Hepatic stellate cell (primary cell): ENCODE measurements around the gene HIGD1A.
"Not testable (repeated sequence)": the region's sequence is repeated elsewhere in the genome, so short reads cannot be mapped to it uniquely, and the experiment has no call there.

ENCODE experiments used
- DNase-seq: peaks from one replicate; pipeline ENCODE4 v3.0.0; 2011; ENCODE audit warnings: low spot score

The HIGD1A gene

DNA sequence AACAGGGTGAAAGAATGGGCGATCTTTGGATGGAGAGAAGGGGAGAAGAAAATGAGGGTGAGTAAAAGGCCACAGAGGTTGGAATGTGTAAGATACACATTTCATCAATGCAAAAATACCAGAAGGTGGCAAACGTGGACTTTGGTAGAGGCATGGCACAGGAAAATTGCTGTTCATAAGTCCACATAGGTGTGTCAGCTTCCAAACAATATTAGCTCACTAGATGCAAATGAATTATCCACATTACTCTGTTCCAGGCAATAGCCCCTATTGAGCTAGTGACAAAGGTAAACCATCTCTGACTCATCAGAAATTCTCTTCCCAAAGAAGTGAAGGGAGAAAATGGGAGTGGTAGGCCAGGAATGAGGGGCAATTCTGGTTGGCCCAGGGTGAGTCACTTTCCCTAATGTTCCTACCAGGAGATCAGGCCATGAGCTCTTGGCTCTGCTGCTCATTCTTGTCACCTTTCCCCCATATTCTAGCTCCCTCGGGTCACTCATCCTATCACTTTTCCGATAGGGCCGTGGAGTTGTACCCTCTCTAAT, 24.9 kb upstream of the HIGD1A start:
- no peak for DNase-seq

DNA sequence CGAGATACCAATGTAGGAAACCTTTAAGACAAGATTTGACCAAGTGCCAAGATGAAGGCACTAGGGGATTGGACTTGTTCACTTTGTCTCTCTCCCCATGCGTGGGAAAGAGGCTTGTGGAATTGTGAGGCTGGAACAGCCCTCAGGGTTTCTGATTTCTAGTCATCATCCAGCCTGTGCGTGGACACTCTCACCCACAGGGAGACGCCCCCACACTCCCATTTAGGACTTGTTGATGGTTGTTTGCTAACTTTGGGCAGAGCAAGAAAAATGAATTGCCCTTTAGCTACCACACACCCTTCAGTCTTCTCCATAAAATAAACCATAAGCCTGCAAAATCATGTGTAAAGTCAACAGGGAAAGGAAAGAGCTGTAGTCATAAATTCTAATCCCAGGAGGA, 23.4 kb upstream of the HIGD1A start:
- DNase-seq = no peak

DNA sequence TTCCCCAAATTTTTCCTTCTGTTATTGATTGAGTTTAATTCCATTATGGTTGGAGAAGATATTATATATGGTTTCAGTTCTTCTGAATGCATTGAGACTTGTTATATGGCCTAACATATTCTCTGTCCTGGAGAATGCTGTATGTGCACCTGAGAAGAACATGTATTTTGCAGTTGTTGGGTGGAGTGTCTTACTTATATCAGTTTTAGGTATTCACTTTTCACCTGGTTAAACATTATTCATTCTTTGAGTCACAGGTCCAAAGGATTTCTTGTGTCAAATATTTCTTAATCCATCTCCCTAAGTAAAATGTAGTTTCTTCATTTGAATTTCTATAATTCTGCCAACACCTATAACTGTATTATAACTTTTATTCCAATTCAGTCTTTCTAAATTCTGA, 22.7 kb upstream of the HIGD1A start:
- DNase-seq = no peak

DNA sequence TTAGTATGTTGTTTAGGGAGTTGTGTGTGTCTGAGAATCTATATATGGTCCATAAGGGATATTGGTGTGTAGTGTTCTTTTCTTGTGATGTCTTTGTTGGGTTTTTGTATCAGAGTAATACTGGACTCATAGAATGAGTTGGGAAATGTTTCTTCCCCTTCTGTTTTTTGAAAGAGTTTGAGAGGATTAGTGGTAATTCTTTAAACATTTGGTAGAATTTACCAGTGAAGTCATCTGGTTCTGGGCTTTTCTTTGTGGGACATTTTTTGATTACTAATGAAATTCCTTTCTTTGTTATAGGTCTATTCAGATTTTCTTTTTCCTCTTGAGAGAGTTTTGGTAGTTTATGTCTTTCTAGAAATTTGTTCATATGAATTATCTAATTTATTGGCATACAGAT, 21.9 kb upstream of the HIGD1A start:
- DNase-seq = no peak

DNA sequence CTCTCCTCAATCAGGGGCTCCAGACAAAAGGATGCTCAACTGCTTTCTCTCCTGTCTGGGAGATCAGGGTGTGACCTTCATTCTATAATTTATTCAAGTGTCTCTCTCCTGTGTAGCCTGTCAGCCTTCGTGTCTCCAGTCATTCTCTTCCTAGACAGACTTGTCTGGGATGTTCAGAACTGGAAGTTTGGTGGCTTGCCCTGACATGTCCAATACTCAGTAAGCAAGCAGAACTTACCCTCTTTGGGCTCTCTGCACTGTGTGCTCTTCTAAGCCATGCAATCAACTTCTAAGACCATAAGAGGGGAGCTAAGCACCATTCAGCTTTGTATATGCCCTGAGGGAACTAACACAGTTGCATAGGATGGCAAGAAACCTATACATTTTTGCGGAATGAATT, 19.1 kb upstream of the HIGD1A start:
- DNase-seq = no peak

DNA sequence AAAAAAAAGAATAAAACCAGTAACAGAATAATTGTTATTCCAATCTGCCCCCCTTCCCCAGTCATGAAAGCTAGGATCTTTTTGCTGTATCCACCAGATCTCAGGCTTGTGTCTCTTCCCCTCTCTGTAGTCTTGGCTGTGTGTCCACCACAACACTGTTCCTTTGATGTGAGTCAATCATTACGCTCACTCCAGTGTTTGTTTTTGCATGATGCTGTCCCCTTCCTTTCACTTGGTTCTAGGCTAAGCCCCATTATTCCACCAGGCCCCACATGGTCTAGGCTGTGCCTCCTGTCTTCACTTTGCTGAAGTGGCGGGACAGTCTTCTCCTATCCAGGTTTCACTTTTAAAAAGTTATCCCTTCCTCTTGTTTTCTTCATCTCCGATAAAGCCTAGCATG, 18.5 kb upstream of the HIGD1A start:
- no peak for DNase-seq

DNA sequence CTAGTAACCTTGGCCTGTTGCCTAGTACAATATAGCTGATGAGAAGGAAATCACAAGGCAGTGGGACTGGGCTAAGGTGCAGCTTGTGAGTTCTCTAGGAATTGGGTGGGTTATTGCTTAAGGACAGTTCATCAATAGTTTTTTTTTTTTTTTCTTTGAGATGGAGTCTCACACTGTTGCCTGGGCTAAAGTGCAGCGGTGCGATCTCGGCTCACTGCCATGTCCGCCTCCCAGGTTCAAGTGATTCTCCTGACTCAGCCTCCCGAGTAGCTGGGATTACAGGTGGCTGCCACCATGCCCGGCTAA, 16.4 kb upstream of the HIGD1A start:
- no peak for DNase-seq

DNA sequence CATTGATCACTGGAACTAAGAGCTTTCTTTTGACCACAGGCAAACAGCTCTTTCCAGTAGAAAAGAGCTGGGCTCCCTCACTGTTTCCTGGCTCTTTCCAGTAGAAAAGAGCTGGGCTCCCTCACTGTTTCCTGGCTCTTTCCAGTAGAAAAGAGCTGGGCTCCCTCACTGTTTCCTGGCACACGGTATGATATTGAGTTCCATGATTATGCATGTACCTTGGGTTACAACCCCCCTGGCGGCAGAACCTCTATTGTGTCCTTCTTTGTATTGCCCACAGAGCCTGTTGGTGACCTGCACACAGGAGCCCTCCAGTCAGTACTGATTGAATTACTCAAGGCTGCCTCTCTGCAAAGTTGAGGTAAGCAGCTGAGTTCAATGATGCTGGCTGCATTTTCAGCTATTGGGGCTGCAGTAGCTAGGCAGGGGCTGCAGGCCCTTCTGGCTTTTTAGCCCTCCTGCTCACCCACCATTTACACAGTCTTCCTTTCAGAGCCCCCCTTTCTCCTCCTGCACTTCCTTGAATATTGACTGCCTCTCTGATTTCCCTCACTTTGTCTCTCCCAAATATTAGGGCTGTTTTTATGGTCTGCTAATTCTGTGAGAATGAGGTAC, 15.2 kb upstream of the HIGD1A start:
- DNase-seq = no peak

DNA sequence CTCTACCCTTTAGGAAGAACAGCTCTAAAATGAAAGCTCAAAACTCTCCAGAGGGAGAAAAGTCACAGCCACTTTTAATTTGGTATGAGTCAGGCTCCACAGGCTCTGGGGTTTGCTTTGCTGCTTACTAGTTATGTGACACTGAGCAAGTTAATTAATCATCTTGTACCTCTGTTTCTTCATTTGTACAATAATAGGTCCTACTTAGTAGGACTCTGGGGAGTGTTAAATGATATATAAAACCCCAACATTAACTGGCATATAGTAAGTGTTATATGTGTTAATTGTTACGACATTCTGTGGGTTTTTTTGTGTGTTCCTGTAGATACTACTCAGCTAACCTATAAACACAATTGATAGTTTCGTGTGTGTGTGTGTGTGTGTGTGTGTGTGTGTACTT, 11.5 kb upstream of the HIGD1A start:
- no peak for DNase-seq

DNA sequence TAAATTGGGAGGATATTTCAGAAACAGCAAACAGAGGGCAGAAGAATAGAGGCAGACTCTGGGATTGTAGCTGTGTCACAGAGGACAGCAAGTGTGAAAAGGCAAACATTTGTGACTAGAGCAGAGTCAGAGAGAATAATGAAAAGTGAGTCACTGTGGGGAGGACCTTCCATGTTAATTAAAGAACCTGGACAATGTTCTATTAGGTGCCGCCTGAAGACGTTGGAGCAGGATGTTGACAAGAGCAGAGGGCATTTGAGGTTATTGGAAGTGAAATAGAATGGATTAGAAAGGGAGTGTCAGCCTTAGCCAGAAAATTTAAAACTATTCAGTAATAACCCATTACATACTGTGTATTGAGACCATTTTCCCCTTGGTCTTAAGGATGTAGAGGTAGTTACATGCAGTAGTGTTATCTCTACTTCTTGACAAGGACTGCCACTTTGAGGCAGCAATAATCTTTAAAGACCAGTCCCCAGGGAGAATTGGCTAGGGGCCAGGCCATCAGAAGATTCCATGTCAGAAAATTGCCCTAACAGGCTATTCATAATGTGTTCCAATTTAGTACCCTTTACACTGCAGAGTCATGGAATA, 10.7 kb upstream of the HIGD1A start:
- DNase-seq = no peak

DNA sequence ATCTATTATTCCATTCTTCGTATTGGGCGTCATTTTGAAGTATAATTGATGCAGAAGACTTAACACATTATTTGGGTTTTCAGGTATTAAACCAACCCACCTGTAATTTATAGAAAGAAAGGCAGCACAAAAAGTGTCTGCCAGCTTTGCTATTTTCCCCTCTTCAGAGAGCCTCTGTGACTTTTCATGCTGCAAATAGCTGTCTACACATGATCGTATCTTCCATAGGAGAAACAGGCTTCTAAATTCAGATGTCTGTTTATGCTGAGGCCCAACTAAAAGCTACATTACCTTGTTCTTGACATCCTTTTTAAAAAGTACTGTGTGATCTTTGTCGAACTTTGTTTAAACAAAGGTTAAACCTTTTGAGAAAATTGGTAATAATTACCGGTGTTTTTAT, 10.0 kb upstream of the HIGD1A start:
- DNase-seq = no peak

DNA sequence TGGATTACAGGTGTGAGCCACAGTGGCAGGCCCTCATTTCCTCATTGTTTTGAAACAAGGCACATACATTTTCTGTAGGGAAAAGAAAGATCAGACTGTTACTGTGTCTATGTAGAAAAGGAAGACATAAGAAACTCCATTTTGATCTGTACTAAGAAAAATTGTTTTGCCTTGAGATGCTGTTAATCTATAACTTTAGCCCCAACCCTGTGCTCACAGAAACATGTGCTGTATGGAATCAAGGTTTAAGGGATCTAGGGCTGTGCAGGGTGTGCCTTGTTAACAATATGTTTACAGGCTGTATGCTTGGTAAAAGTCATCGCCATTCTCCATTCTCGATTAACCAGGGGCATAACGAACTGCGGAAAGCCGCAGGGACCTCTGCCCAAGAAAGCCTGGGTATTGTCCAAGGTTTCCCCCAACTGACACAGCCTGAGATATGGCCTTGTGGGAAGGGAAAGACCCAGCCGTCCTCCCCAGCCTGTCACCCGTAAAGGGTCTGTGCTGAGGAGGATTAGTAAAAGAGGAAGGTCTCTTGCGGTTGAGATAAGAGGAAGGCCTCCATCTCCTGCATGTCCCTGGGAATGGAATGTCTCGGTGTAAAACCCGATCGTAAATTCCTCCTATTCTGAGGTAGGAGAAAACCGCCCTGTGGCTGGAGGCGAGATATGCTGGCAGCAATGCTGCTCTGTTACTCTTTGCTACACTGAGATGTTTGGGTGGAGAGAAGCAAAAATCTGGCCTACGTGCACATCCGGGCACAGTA, 7.0 kb upstream of the HIGD1A start:
- DNase-seq = not testable (repeated sequence)

DNA sequence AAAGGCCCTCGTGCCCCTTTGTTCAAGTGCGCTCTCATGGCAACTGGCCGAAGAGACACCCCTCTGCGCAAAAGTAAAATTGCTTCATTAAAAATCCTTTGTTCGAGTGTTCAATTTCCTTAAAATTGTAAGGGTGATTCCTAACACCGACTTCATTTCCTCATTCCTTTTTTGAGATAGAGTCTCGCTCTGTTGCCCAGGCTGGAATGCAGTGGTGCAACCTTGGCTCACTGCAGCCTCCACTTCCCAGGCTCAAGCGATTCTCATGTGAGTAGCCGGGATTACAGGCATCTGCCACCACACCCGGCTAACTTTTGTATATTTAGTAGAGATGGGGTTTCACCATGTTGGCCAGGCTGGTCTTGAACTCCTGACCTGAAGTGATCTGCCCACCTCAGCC, 6.4 kb upstream of the HIGD1A start:
- DNase-seq = not testable (repeated sequence)

DNA sequence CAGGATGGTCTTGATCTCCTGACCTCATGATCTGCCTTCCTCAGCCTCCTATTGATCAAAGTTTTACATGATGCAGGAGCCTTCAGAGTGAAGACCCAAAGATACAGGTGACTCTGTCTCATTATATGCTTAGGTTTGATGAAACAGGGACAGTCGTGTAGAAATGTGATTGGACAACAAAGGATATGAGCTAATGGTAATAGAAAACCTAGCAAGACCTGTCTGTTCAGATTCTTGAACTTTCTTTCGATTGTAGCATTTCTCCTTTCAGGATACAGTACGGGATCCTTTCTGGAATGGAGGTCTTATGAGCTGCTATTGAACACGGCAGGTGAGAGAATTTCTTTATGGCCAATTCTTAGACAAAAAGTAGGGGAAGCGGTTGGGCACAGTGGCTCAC, 4.9 kb upstream of the HIGD1A start, which contains the start of gene ACKR2:
Gene ACKR2 (plus strand): TSS at position 244 of the 400 bp plus-strand sequence. CDS start 55,058 bp downstream, outside the sequence.
- DNase-seq = no peak

DNA sequence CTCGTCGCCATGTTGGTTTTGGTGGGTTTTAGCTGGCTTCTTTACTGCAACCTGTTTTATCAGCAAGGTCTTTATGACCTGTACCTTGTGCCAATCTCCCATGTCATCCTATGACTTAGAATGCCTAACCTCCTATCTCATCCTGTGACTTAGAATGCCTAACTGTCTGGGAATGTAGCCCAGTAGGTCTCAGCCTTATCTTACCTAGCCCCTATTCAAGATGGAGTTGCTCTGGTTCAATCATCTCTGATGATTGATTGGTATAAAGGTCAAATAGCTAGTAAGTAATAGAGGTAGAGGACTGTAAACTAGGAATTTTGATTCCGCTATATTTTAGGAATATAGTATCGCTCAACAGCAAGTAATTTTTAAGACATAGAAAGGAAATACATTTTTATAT, 3.6 kb upstream of the HIGD1A start:
- no peak for DNase-seq

DNA sequence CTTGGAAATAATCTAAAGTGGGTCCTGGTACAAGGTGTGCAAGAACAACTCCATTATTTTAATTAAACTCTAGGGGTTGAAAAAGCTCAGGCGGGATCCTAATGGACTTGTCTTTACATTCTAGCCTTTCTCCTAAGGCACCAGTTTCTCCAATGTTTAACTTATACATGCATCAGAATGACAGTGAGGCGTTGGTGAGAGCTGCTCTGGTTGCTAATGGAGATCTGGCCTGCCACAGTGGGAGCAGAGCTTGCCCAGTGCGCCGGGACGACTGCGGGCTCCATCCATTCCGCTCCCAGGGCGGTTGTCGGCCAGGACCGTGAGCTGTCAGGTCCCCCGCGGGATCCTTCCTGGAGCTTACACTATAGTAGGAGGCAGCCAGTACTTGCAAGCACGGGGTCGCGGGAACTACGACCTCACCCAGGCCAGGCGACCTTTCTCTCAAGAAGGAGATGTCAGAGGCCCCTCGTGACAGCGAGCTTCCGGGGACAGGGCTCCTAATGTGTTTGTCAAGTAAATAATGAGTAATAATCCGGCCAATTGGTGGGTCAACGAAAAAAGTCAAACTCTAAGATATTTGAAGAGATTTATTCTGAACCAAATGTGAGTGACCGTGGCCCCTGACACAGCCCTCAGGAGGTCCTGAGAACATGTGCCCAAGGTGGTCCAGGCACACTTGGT, 991 bp upstream of the HIGD1A start:
- DNase-seq = peak; percentile 16

DNA sequence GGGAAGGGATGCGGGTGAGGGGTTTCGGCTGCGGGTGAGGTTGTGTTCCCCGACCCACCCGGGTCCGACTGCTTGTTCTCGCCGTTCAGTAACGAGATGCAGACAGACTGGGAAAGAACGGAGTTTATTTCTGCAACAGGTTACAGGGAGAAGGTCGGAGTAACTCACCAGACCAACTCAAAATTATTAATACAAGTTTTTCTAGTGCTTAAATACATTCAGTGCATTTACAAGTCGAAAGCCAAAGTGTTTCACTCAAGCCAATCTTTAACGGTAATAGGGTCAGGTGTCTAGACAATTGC, 492 bp upstream of the HIGD1A start:
- no peak for DNase-seq

DNA sequence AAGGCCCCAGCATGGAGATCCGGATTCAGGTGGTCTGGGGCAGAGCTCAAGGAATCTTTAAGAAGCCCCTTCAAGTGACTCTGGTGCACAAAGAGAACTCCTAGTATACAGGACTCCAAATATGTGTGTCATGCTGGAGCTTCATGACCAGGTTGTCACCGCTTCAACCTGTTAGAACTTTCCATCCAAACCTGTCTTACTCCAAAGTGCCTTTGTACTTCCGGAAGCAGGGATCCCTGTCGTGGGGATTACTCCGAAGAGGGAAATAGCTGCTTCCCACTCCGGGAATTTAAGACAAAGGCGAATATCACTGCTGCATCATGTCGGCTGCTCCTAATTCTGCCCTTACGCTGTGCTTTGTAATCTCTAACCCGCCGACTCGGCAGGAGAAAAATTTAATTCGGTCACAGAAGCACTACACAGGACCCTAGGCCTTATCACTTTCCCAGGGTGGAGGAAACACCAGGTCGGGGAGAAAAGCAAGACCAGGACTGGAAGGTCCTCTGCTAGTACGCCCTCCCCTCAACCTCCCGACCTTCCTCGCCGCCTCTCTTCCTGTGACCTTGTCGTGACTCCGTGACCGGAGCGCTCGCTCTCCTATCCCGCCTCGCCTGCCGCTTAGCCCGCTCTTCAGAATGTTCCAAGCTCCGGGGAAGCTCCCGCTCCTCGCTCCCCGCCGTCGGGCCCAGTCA, 730 bp downstream of the HIGD1A start:
- peak; percentile 26 for DNase-seq

DNA sequence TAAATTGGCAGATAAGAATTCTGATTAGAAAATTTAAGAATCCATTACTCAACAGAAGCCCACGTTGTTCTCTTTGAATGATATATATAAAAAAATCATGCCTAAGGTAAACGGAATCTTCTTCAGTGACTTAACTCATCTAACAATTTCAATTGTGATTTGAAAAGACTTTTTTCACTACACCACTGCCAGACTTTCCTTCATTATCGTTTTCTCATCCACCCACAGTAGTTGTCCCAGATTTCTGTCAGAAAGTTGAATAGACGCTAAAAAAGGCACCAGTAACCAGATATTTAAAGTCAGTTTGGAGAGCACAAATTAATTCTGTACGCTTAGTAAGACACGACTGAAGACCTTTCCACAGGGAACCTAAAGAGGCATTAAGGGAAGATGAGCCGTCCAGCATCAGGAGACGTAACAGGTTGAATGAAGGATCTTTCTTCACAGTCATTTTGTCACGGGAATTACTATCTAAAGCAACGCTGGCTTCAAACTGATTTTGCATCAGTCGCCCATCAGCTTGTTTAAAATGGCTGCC, 1.3 kb downstream of the HIGD1A start:
- DNase-seq = no peak

DNA sequence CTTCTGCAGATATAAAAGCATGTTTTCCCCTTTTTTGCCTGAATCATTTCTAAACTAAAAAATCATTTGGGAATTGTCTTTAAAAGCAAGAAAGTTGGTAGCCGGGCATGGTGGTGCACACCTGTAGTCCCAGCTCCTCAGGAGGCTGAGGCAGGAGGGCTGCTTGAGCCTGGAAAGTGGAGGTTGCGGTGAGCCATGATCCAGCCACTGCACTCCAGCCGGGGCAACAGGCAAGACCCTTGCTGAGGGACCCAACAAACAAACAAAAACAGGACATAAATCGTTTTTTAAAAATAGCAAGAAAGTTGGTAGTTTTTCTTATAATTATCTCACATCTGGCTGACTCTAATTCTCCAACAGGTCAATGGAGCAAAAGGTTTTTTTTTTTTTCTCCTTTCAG, 2.5 kb downstream of the HIGD1A start:
- no peak for DNase-seq

DNA sequence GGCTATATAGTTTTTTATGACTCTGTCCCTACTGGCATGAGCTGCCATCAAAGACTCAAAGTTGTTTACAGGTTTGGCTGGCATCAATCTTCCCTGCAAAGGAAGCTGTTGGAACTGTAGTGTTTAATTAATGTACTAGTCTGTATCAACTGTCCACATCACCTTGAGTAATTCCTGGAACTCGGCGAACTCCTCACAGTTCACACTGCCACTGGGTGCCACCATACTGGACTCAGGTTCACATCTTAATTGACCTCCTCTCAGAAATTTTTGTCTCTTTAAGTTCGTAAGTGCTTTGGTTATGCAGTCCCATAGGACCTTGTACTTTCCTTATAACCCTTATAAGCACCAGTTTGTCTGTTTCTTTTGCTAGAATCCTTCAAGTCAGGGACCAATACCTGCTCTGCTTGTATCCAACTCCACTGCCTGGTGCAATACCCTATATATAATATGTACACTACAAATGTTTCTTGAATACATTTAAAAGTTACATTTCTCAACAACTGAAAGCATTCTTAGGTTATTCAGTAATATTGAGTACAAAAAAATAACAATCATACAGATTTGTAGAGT, 3.2 kb downstream of the HIGD1A start:
- DNase-seq = no peak

DNA sequence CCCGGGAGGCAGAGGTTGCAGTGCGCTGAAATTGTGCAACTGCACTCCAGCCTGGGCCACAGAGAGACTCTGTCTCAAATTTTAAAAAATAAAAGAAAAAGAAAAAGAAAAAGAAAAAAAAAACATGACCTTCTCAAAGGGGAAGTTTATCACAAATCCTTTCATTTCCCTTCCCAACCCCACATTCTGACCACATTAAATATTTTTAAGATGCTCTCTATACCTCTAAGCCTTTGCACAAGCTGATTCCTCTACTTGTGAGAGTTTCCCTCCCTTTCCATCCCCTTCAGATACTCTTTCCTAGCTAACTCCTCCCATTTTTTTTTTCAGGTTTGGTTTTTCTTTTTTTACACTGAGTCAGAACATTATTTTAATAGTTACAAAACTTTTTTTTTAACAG, 4.0 kb downstream of the HIGD1A start:
- no peak for DNase-seq
